ENCODE results near the gene UNC13B. TPM values are rescaled to one million over a fixed set of nuclear protein-coding genes. Genes with fewer than 3 reads are reported as not detected.

The UNC13B gene
- total and polyA plus RNA-seq, 7 donors = 7.0 to 12.9 (median 10.5) TPM

- TF ChIP-seq CTCF (IDR thresholded peaks at IDR 0.05) = no peak
- DNase-seq (peak in 1 of 2 donors; percentile 69), ATAC-seq (peak in 1 of 4 donors; percentile 60)
- H3K36me3 ChIP-seq (ENCODE audit: insufficient read depth in 1 of 2, low read depth in 1 of 2) = peaks cover 29 to 88% of the 10 kb centered on the region in 2 donors
- no peaks in the 10 kb centered on the region for H3K27me3 ChIP-seq (ENCODE audit: insufficient read depth in 3 of 3, low read length in 2 of 3)
- H3K4me1 ChIP-seq = no peaks in the 10 kb centered on the region
- 83 to 89% (median 84%) methylated on average over 4 of the region's 4 CpGs for WGBS, 3 donors
- H3K9me3 ChIP-seq = no peaks in the 10 kb centered on the region
- no peak overlapping the region for H3K4me3 ChIP-seq
- H3K27ac ChIP-seq = no peak overlapping the region
- intact Hi-C loops (cut with DNase I) = loop anchor here in 1 of 2 donors (10.0 kb wide), 1 partner anchor 270 kb away; no protein-coding TSS in a partner anchor
Observed at GRCh38 chr9:35395076-35395705, 233.4 kb downstream of the UNC13B start.

GRCh38 chr9:35395706-35396101 lies 233.9 kb downstream of the UNC13B start:
- Histone ChIP-seq H3K36me3 (ENCODE audit: insufficient read depth in 1 of 2, low read depth in 1 of 2) (peaks cover 33 to 88% of the 10 kb centered on the region in 2 donors), H3K4me1 (no peaks in the 10 kb centered on the region), H3K4me3 (no peak overlapping the region), H3K9me3 (no peaks in the 10 kb centered on the region), H3K27ac (no peak overlapping the region), H3K27me3 (ENCODE audit: insufficient read depth in 3 of 3, low read length in 2 of 3) (no peaks in the 10 kb centered on the region)
- WGBS, 3 donors = 86 to 97% (median 91%) methylated on average over 1 of the region's 1 CpG
- intact Hi-C loops (cut with DNase I) = loop anchor here in 1 of 2 donors (10.0 kb wide), 1 partner anchor 271 kb away; no protein-coding TSS in a partner anchor
- ATAC-seq (peak in 1 of 4 donors; percentile 39), DNase-seq (no peak)
- TF ChIP-seq CTCF (IDR thresholded peaks at IDR 0.05) = no peak

GRCh38 chr9:35396560-35397215 lies 234.9 kb downstream of the UNC13B start:
- H3K36me3 ChIP-seq (ENCODE audit: insufficient read depth in 1 of 2, low read depth in 1 of 2) = peaks cover 30 to 88% of the 10 kb centered on the region in 2 donors
- no peak overlapping the region for H3K4me3 ChIP-seq
- no peak for TF ChIP-seq CTCF (IDR thresholded peaks at IDR 0.05)
- ATAC-seq (no peak), DNase-seq (no peak)
- H3K27ac ChIP-seq = no peak overlapping the region
- no peaks in the 10 kb centered on the region for H3K27me3 ChIP-seq (ENCODE audit: insufficient read depth in 3 of 3, low read length in 2 of 3)
- 71 to 75% (median 72%) methylated on average over 10 of the region's 10 CpGs for WGBS, 3 donors
- intact Hi-C loops (cut with DNase I) = loop anchor here in 1 of 2 donors (10.0 kb wide), 1 partner anchor 272 kb away; no protein-coding TSS in a partner anchor
- no peaks in the 10 kb centered on the region for H3K9me3 ChIP-seq
- no peaks in the 10 kb centered on the region for H3K4me1 ChIP-seq

GRCh38 chr9:35397216-35397698 lies 235.4 kb downstream of the UNC13B start:
- no peak for ATAC-seq

More at GRCh38 chr9:35397216-35397698, 235.4 kb downstream of the UNC13B start:
- no peak for DNase-seq
- no peak overlapping the region for H3K4me3 ChIP-seq
- WGBS, 3 donors = 90 to 96% (median 95%) methylated on average over 3 of the region's 3 CpGs
- no peak overlapping the region for H3K27ac ChIP-seq
- intact Hi-C loops (cut with DNase I) = loop anchor here in 1 of 2 donors (10.0 kb wide), 1 partner anchor 272 kb away; no protein-coding TSS in a partner anchor
- peaks cover 30 to 94% of the 10 kb centered on the region in 2 donors for H3K36me3 ChIP-seq (ENCODE audit: insufficient read depth in 1 of 2, low read depth in 1 of 2)
- H3K27me3 ChIP-seq (ENCODE audit: insufficient read depth in 3 of 3, low read length in 2 of 3) = no peaks in the 10 kb centered on the region
- no peak for TF ChIP-seq CTCF (IDR thresholded peaks at IDR 0.05)
- H3K9me3 ChIP-seq = no peaks in the 10 kb centered on the region
- no peaks in the 10 kb centered on the region for H3K4me1 ChIP-seq

Data from psoas muscle (tissue), 8 donors.